Body of pancreas (tissue), 4 donors: ENCODE measurements around the gene SLFN12L. TPM values are rescaled to one million over a fixed set of nuclear protein-coding genes. Genes with fewer than 3 reads are reported as not detected.

ENCODE experiments used
- ATAC-seq: fragments of 150-250 bp; one replicate; pipeline ENCODE4 v1.9.1; 2016
- DNase-seq, 4 donors: peaks; one replicate each; pipeline ENCODE4 v3.0.0-alpha.2; 2019
- H3K27ac ChIP-seq, 4 donors: fragments of 200-600 bp; sonication (generic); 1 replicate in 3 of 4; 2 replicates in 1 of 4; pipeline versions ENCODE4 v1.5.1 to v1.6.1; 2016 to 2019; ENCODE audit warnings: mild to moderate bottlenecking in 1 of 4, mixed read lengths in 1 of 4, moderate library complexity in 1 of 4
- H3K27me3 ChIP-seq, 2 donors: fragments of 200-600 bp; sonication (generic); one replicate each; pipeline ENCODE4 v1.6.0; 2016; ENCODE audit warnings: mild to moderate bottlenecking in 1 of 2
- H3K36me3 ChIP-seq, 2 donors: fragments of 200-600 bp; sonication (generic); replicated peaks in 1 of 2; 2 replicates each; pipeline ENCODE4 v1.5.1; 2016; ENCODE audit warnings: low read depth in 2 of 2; ENCODE audit not compliant: insufficient read depth in 1 of 2
- H3K4me1 ChIP-seq: fragments of 200-600 bp; sonication (generic); one replicate; pipeline ENCODE4 v1.6.0; 2016
- H3K4me3 ChIP-seq, 2 donors: fragments of 200-600 bp; sonication (generic); 1 replicate in 1 of 2; 2 replicates in 1 of 2; pipeline ENCODE4 v1.5.1; 2016 to 2019
- H3K9me3 ChIP-seq, 3 donors: fragments of 200-600 bp; sonication (generic); 1 replicate in 2 of 3; 2 replicates in 1 of 3; pipeline ENCODE4 v1.5.1; 2016
- POLR2A ChIP-seq, 3 donors: fragments of 450-650 bp; IDR thresholded peaks; one replicate each; pipeline ENCODE4 v1.6.1; 2016; ENCODE audit warnings: antibody characterized with exemption in 3 of 3, mild to moderate bottlenecking in 2 of 3
- WGBS, 2 donors: methylation state at CpG; one replicate each; pipeline ENCODE4 v1.1.5; 2017; 5-methylcytosine and 5-hydroxymethylcytosine counted together
- intact Hi-C: fragments of 100-400 bp; cut with DNase I; formaldehyde crosslinking; loops from one replicate; pipeline ENCODE4 v1.15.1; 2023
- total RNA-seq, 2 donors: library from RNA; depleted of rRNA; stranded (reverse); fragments of >200 nt; gene quantifications; one replicate each; pipeline ENCODE4 v1.1.0, GENCODE V29; 2016
- TF ChIP-seq, protein P1 (sequence below), 7 experiments: fragments of 450-650 bp in 4 of 7; fragments of 200-600 bp in 3 of 7; sonication (generic) in 3 of 7; IDR thresholded peaks; one replicate each; pipeline ENCODE4 v1.5.1; 2016 to 2019; ENCODE audit warnings: antibody characterized with exemption in 7 of 7

SLFN12L gene
- total RNA-seq, 2 donors from 2014 or later, result 0.78 to 1.6 TPM

- Histone ChIP-seq H3K4me3 (no peak overlapping the region), H3K4me1 (peaks cover 17% of the 10 kb centered on the region), H3K27me3 (peaks cover 0 to 5% of the 10 kb centered on the region in 2 donors), H3K36me3 (no peaks in the 10 kb centered on the region), H3K27ac (no peak overlapping the region), H3K9me3 (no peaks in the 10 kb centered on the region)
- 39 to 49% methylated on average over 3 of the region's 3 CpGs for WGBS, 2 donors
- no peak for ATAC-seq
- intact Hi-C loops, result no loop called here
- TF ChIP-seq, protein P1, sequence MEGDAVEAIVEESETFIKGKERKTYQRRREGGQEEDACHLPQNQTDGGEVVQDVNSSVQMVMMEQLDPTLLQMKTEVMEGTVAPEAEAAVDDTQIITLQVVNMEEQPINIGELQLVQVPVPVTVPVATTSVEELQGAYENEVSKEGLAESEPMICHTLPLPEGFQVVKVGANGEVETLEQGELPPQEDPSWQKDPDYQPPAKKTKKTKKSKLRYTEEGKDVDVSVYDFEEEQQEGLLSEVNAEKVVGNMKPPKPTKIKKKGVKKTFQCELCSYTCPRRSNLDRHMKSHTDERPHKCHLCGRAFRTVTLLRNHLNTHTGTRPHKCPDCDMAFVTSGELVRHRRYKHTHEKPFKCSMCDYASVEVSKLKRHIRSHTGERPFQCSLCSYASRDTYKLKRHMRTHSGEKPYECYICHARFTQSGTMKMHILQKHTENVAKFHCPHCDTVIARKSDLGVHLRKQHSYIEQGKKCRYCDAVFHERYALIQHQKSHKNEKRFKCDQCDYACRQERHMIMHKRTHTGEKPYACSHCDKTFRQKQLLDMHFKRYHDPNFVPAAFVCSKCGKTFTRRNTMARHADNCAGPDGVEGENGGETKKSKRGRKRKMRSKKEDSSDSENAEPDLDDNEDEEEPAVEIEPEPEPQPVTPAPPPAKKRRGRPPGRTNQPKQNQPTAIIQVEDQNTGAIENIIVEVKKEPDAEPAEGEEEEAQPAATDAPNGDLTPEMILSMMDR (IDR thresholded peaks at IDR 0.05), result no peak
- no peak for TF ChIP-seq POLR2A (IDR thresholded peaks at IDR 0.05)
- DNase-seq, result no peak
These were observed 90.0 kb downstream of the SLFN12L start for GRCh38 chr17:35447499-35447898.

GRCh38 chr17:35438433-35438832, 99.0 kb downstream of the SLFN12L start:
- intact Hi-C loops, result no loop called here

GRCh38 chr17:35433075-35433894, 104.2 kb downstream of the SLFN12L start:
- H3K27me3 ChIP-seq, result no peaks in the 10 kb centered on the region
- H3K4me3 ChIP-seq, result peak overlapping the region in 1 of 2 donors; percentile 24
- peak; percentile 86 for ATAC-seq
- 12 to 21% methylated on average over 19 of the region's 19 CpGs for WGBS, 2 donors
- no peaks in the 10 kb centered on the region for H3K36me3 ChIP-seq
- no peaks in the 10 kb centered on the region for H3K9me3 ChIP-seq
- peaks cover 18% of the 10 kb centered on the region for H3K4me1 ChIP-seq
- no peak for TF ChIP-seq POLR2A (IDR thresholded peaks at IDR 0.05)
- TF ChIP-seq, protein P1 (IDR thresholded peaks at IDR 0.05), result peak in 1 of 7 experiments; percentile 16
- H3K27ac ChIP-seq, result peak overlapping the region; percentile 40 to 78 (median 62)
- intact Hi-C loops, result no loop called here
- peak; percentile 59 to 87 (median 74) for DNase-seq

More at GRCh38 chr17:35438433-35438832, 99.0 kb downstream of the SLFN12L start:
- Histone ChIP-seq H3K9me3 (no peaks in the 10 kb centered on the region), H3K4me3 (no peak overlapping the region), H3K36me3 (no peaks in the 10 kb centered on the region), H3K4me1 (peaks cover 7% of the 10 kb centered on the region), H3K27ac (no peak overlapping the region), H3K27me3 (no peaks in the 10 kb centered on the region)
- DNase-seq (no peak), ATAC-seq (no peak)
- no peak for TF ChIP-seq POLR2A (IDR thresholded peaks at IDR 0.05)
- TF ChIP-seq, protein P1 (IDR thresholded peaks at IDR 0.05), result no peak

GRCh38 chr17:35432176-35433074, 105.1 kb downstream of the SLFN12L start, which contains the start of gene SLFN12:
Gene SLFN12 (minus strand): TSS chr17:35432500. CDS start chr17:35423028, 9,472 bp downstream.
- Histone ChIP-seq H3K36me3 (no peaks in the 10 kb centered on the region), H3K4me3 (peak within 1 kb of the TSS; percentile 5 to 24), H3K27ac (peak within 1 kb of the TSS; percentile 40 to 78 (median 62)), H3K9me3 (no peaks in the 10 kb centered on the region), H3K4me1 (peaks cover 18% of the 10 kb centered on the region), H3K27me3 (no peaks in the 10 kb centered on the region)
- ATAC-seq (peak; percentile 83), DNase-seq (peak; percentile 39 to 70 (median 62))
- WGBS, 2 donors, result 12 to 27% methylated on average over 22 of the region's 22 CpGs
- intact Hi-C loops, result no loop called here
- TF ChIP-seq, protein P1 (IDR thresholded peaks at IDR 0.05), result no peak
- peak in 2 of 3 donors; percentile 38 to 42 for TF ChIP-seq POLR2A (IDR thresholded peaks at IDR 0.05)
